WI38 (cell line): ENCODE measurements around the gene ZNF592.

Source experiments
- H3K4me3 ChIP-seq: 2 replicates; pipeline ENCODE4 v1.5.1; 2011; ENCODE audit warnings: low read depth, mild to moderate bottlenecking, control low read depth, low read length
- CTCF ChIP-seq: IDR thresholded peaks from 2 replicates; pipeline ENCODE4 v1.5.1; 2012; ENCODE audit warnings: low read depth, mild to moderate bottlenecking, control low read depth, low read length

ZNF592 gene

GRCh38 chr15:84782346-84782745 is 34.0 kb downstream of the ZNF592 start:
- TF ChIP-seq CTCF, result no peak
- no peak overlapping the region for H3K4me3 ChIP-seq

GRCh38 chr15:84783493-84784251 is 35.3 kb downstream of the ZNF592 start:
- no peak overlapping the region for H3K4me3 ChIP-seq
- TF ChIP-seq CTCF, result no peak

- H3K4me3 ChIP-seq, result no peak overlapping the region
- TF ChIP-seq CTCF, result no peak
Measured at GRCh38 chr15:84784262-84784661, 35.9 kb downstream of the ZNF592 start.

GRCh38 chr15:84785053-84785452 is 36.7 kb downstream of the ZNF592 start:
- H3K4me3 ChIP-seq, result no peak overlapping the region
- no peak for TF ChIP-seq CTCF

GRCh38 chr15:84788500-84788899 is 40.1 kb downstream of the ZNF592 start:
- TF ChIP-seq CTCF, result no peak
- no peak overlapping the region for H3K4me3 ChIP-seq

GRCh38 chr15:84789762-84790161 is 41.4 kb downstream of the ZNF592 start:
- no peak for TF ChIP-seq CTCF
- no peak overlapping the region for H3K4me3 ChIP-seq

- no peak overlapping the region for H3K4me3 ChIP-seq
- TF ChIP-seq CTCF, result no peak
Measured at GRCh38 chr15:84790676-84791075, 42.3 kb downstream of the ZNF592 start.
